Ovary (tissue), 9 donors: ENCODE results near the gene WFDC5. TPM values are rescaled to one million over a fixed set of nuclear protein-coding genes. Genes with fewer than 3 reads are reported as not detected.
"Not testable (repeated sequence)": the region's sequence is repeated elsewhere in the genome, so short reads cannot be mapped to it uniquely, and the experiment has no call there.

Experiments used
- DNase-seq, 5 donors: peaks; one replicate each; pipeline ENCODE4 v3.0.0-alpha.2; 2019 to 2020
- H3K27ac ChIP-seq, 2 donors: fragments of 200-600 bp; one replicate each; pipeline versions ENCODE4 v1.5.1 to v1.8.0; 2019 to 2022
- H3K27me3 ChIP-seq: fragments of 200-600 bp; one replicate; pipeline ENCODE4 v1.8.0; 2022
- H3K36me3 ChIP-seq: fragments of 200-600 bp; sonication (generic); one replicate; pipeline ENCODE4 v1.5.1; 2019
- H3K4me1 ChIP-seq: one replicate; pipeline ENCODE4 v1.8.1; 2013; ENCODE audit warnings: mild to moderate bottlenecking, moderate library complexity; ENCODE audit not compliant: insufficient read depth
- H3K4me3 ChIP-seq: fragments of 200-600 bp; sonication (generic); one replicate; pipeline ENCODE4 v1.5.1; 2017
- H3K9me3 ChIP-seq, 2 donors: fragments of 200-600 bp in 1 of 2; sonication (generic) in 1 of 2; one replicate each; pipeline versions ENCODE4 v1.5.1 to v1.8.1; 2013 to 2019; ENCODE audit warnings: mild to moderate bottlenecking in 1 of 2, moderate library complexity in 1 of 2
- EP300 ChIP-seq: sonication (generic); formaldehyde crosslinking; IDR thresholded peaks from one replicate; pipeline ENCODE4 v1.6.1; 2017; ENCODE audit warnings: antibody characterized with exemption
- POLR2A ChIP-seq: fragments of 450-650 bp; IDR thresholded peaks from one replicate; pipeline ENCODE4 v1.6.1; 2017; ENCODE audit warnings: antibody characterized with exemption, mild to moderate bottlenecking, moderate library complexity
- WGBS, 3 donors: extraction: QIAGEN DNeasy Blood & Tissue Kit in 1 of 3; methylation state at CpG; one replicate each; pipeline versions ENCODE4 v1.1.5 to v1.1.7; 2013 to 2017; 5-methylcytosine and 5-hydroxymethylcytosine counted together
- intact Hi-C, 4 donors: fragments of 100-400 bp; cut with DNase I; formaldehyde crosslinking; loops; one replicate each; pipeline versions ENCODE4 v1.11.0 to v1.15.1; 2022 to 2023
- polyA plus RNA-seq, 2 donors: library from polyadenylated mRNA; stranded (reverse); fragments of 200-250 nt in 1 of 2; fragments of 350-450 nt in 1 of 2; fragmentation: Illumina TruSeq in 1 of 2; extraction: RNeasy Lipid Tissue Mini Kit (QIAGEN cat#74804) in 1 of 2; gene quantifications; one replicate each; pipeline ENCODE4 v1.2.3, GENCODE V29; 2013 to 2014
- total RNA-seq, 7 donors: library from RNA; depleted of rRNA in 2 of 7; stranded (reverse); fragments of >200 nt in 2 of 7; fragmentation: NEBNext Ultra II Directional in 3 of 7; extraction: Animal tissue kit (Norgen Biotek cat#: 25700) in 3 of 7; gene quantifications; one replicate each; pipeline versions ENCODE4 v1.1.0 to v1.2.4, GENCODE V29; 2016 to 2023
- TF ChIP-seq, protein P1 (sequence below), 3 donors: fragments of 450-650 bp in 2 of 3; fragments of 200-600 bp in 1 of 3; IDR thresholded peaks; one replicate each; pipeline versions ENCODE4 v1.5.1 to v1.8.0; 2016 to 2022; ENCODE audit warnings: antibody characterized with exemption in 3 of 3, mild to moderate bottlenecking in 1 of 3
- donor health status: DM: no; HTN: no; CAD: no; lungs with moderate emphysema.
- donor health status: DM: no; HTN: no; CAD: no.
- donor health status: Bipolar disorder and iron deficiency.
- donor health status: DM: yes; HTN: yes; CAD: no.
- donor health status: DM: no; HTN: no; CAD: no.
- donor health status: DM: yes; HTN: yes; CAD: no.

WFDC5 gene
- total and polyA plus RNA-seq, 9 donors: not detected

DNA sequence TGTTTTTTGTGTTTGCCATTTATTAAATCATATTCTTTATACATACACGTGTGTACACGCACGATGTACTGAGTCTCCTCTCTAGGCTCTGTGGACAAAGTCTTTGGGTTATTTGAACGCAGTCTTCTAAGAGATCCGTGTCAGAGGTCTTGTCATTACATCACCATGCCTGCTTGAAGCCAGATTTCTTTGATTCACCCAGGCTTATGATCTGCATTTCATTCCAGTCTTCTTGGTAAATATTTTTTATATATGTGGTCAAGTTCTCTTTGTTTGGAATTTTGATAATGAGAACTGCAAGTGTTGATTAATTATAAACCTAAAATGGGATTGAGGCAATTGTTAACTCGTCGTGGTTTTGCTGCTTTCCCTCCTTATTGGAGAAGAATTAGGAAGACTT, 48.6 kb downstream of the WFDC5 start:
- DNase-seq: no peak
- Histone ChIP-seq H3K36me3 (no peaks in the 10 kb centered on the region), H3K27me3 (no peaks in the 10 kb centered on the region), H3K4me3 (no peak overlapping the region), H3K9me3 (no peaks in the 10 kb centered on the region), H3K4me1 (no peaks in the 10 kb centered on the region), H3K27ac (no peak overlapping the region)
- WGBS, 3 donors: 88 to 91% (median 91%) methylated on average over 7 of the region's 7 CpGs
- intact Hi-C loops: no loop called here
- TF ChIP-seq POLR2A (no peak), EP300 (no peak)
- TF ChIP-seq, protein P1, sequence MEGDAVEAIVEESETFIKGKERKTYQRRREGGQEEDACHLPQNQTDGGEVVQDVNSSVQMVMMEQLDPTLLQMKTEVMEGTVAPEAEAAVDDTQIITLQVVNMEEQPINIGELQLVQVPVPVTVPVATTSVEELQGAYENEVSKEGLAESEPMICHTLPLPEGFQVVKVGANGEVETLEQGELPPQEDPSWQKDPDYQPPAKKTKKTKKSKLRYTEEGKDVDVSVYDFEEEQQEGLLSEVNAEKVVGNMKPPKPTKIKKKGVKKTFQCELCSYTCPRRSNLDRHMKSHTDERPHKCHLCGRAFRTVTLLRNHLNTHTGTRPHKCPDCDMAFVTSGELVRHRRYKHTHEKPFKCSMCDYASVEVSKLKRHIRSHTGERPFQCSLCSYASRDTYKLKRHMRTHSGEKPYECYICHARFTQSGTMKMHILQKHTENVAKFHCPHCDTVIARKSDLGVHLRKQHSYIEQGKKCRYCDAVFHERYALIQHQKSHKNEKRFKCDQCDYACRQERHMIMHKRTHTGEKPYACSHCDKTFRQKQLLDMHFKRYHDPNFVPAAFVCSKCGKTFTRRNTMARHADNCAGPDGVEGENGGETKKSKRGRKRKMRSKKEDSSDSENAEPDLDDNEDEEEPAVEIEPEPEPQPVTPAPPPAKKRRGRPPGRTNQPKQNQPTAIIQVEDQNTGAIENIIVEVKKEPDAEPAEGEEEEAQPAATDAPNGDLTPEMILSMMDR (IDR thresholded peaks at IDR 0.05): no peak

DNA sequence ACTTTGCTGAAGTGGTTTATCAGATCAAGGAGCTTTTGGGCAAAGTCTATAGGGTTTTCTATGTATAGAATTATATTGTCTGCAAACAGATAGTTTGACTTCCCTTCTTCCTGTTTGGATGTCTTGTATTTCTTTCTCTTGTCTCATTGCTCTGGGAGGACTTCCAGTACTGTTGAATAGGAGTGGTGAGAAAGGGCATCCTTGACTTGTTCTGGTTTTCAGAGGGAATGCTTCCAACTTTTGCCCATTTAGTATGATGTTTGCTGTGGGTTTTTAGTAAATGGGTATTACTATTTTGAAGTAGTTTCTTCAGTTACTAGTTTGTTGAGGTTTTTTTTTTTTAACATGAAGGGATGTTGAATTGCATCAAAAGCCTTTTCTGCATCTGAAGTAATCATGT, 50.2 kb downstream of the WFDC5 start:
- no peaks in the 10 kb centered on the region for H3K9me3 ChIP-seq
- H3K4me1 ChIP-seq: no peaks in the 10 kb centered on the region
- no peak for DNase-seq
- no peak overlapping the region for H3K4me3 ChIP-seq
- intact Hi-C loops: no loop called here
- H3K36me3 ChIP-seq: no peaks in the 10 kb centered on the region
- no peak overlapping the region for H3K27ac ChIP-seq
- no peaks in the 10 kb centered on the region for H3K27me3 ChIP-seq
- TF ChIP-seq, protein P1 (IDR thresholded peaks at IDR 0.05): no peak
- TF ChIP-seq EP300 (no peak), POLR2A (no peak)

DNA sequence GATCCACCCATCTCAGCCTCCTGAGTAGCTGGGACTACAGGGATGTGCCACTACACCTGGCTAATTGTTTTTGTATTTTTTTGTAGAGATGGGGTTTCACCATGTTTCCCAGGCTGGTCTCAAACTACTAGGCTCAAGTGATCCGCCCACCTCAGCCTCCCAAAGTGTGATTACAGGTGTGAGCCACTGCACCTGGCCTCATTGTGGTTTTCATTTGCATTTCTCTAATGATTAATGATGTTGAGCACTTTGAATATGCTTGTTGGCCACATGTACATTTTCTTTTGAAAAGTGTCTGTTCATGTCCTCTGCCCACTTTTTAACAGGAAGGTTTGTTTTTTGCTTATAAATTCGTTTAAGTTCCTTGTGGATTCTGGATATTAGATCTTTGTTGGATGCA, 51.9 kb downstream of the WFDC5 start:
- H3K4me1 ChIP-seq, H3K9me3 ChIP-seq, DNase-seq, intact Hi-C loops, H3K27ac ChIP-seq, H3K4me3 ChIP-seq, H3K36me3 ChIP-seq, H3K27me3 ChIP-seq: not testable (repeated sequence)
- 92 to 97% (median 92%) methylated on average over 2 of the region's 2 CpGs for WGBS, 3 donors

DNA sequence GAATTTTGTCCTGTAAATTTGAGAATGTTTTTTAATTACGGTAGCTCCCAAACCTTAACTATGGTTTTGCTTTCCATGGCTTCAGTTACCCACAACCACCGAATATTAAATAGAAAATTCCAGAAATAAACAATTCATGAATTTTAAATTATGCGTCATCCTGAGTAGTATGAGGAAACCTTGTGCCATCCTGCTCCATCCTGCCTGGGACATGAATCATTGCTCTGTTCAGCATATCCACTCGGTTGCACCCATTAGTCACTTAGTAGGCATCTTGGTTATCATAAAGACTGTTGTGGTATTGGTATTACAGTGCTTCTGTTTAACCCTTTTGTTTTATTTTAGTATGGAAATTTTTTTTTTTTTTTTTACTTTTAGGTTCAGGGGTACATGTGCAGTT, 53.7 kb downstream of the WFDC5 start:
- Histone ChIP-seq H3K4me3 (no peak overlapping the region), H3K9me3 (no peaks in the 10 kb centered on the region), H3K27me3 (no peaks in the 10 kb centered on the region), H3K36me3 (no peaks in the 10 kb centered on the region), H3K4me1 (peaks cover 1% of the 10 kb centered on the region), H3K27ac (no peak overlapping the region)
- intact Hi-C loops: no loop called here
- 72 to 82% (median 76%) methylated on average over 4 of the region's 4 CpGs for WGBS, 3 donors
- TF ChIP-seq POLR2A: no peak
- DNase-seq: no peak

DNA sequence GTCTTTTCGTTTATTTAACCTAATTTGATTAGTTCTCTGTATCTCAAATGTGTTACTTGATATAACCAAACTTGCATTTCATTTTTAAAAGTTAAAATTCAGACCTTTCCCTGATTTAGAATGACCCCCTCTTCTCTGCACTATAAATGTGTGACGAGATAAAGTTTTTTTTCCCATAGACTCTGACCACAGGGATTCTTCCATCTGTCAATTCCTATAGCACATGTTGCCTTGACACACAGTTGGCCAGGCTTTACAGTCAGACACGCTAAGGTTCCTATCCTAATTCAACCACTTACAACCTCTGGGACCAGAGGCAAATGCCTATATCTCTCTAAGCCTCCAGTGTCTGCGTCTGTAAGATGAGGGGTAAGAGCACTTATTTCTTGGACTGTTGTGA, 54.7 kb downstream of the WFDC5 start:
- Histone ChIP-seq H3K27me3 (no peaks in the 10 kb centered on the region), H3K4me1 (peaks cover 1% of the 10 kb centered on the region), H3K4me3 (no peak overlapping the region), H3K9me3 (no peaks in the 10 kb centered on the region), H3K36me3 (no peaks in the 10 kb centered on the region), H3K27ac (no peak overlapping the region)
- 87 to 89% (median 88%) methylated on average over 4 of the region's 4 CpGs for WGBS, 3 donors
- no peak for DNase-seq
- TF ChIP-seq POLR2A (no peak), EP300 (no peak)
- TF ChIP-seq, protein P1 (IDR thresholded peaks at IDR 0.05): no peak
- intact Hi-C loops: no loop called here

Other genes starting within 250 kb of the WFDC5 start
- gene YWHAB, start 229.5 kb downstream of the WFDC5 start, total RNA-seq: 100 to 1,000 TPM in 5 of 7 donors, 10 to 100 TPM in 2; 55.1 to 153 (median 117) TPM
- gene YWHAB, start 229.5 kb downstream of the WFDC5 start, polyA plus RNA-seq: 100 to 1,000 TPM in 1 of 2 donors, 10 to 100 TPM in 1; 70.1 to 252 TPM
- 10 to 100 TPM; 17.9 to 34.9 (median 22.9) TPM for gene PABPC1L, start 205.1 kb downstream of the WFDC5 start, total RNA-seq
- gene PABPC1L, start 205.1 kb downstream of the WFDC5 start, polyA plus RNA-seq: 10 to 100 TPM; 13.3 to 19.0 TPM
- gene TOMM34, start 154.8 kb downstream of the WFDC5 start, total RNA-seq: 10 to 100 TPM; 12.3 to 39.8 (median 26.2) TPM
- 10 to 100 TPM; 20.1 to 60.7 TPM for gene TOMM34, start 154.8 kb downstream of the WFDC5 start, polyA plus RNA-seq
- 10 to 100 TPM; 17.3 to 27.5 (median 19.6) TPM for gene STK4, start 148.7 kb downstream of the WFDC5 start, total RNA-seq
- 10 to 100 TPM in 1 of 2 donors, 1 to 10 TPM in 1; 8.3 to 25.9 TPM for gene STK4, start 148.7 kb downstream of the WFDC5 start, polyA plus RNA-seq
- not detected for gene KCNS1, start 14.0 kb downstream of the WFDC5 start, total RNA-seq
- under 1 TPM; 0.02 to 0.80 TPM for gene KCNS1, start 14.0 kb downstream of the WFDC5 start, polyA plus RNA-seq
- gene WFDC12, start 9.3 kb upstream of the WFDC5 start, total RNA-seq: not detected
- gene WFDC12, start 9.3 kb upstream of the WFDC5 start, polyA plus RNA-seq: not detected
- under 1 TPM in 1 of 7 donors, not detected in 6; 0.92 TPM for gene PI3, start 59.7 kb upstream of the WFDC5 start, total RNA-seq
- under 1 TPM in 1 of 2 donors, not detected in 1; 0.30 TPM for gene PI3, start 59.7 kb upstream of the WFDC5 start, polyA plus RNA-seq
- gene SEMG1, start 91.9 kb upstream of the WFDC5 start, total RNA-seq: not detected
- gene SEMG1, start 91.9 kb upstream of the WFDC5 start, polyA plus RNA-seq: not detected
- gene SEMG2, start 106.2 kb upstream of the WFDC5 start, total RNA-seq: not detected
- gene SEMG2, start 106.2 kb upstream of the WFDC5 start, polyA plus RNA-seq: not detected
- gene SLPI, start 139.4 kb upstream of the WFDC5 start, total RNA-seq: 100 to 1,000 TPM in 2 of 7 donors, 10 to 100 TPM in 3, 1 to 10 TPM in 1, not detected in 1; 4.0 to 622 (median 33.3) TPM
- 10 to 100 TPM; 16.6 to 45.5 TPM for gene SLPI, start 139.4 kb upstream of the WFDC5 start, polyA plus RNA-seq
- under 1 TPM in 2 of 7 donors, not detected in 5; 0.36 to 0.38 TPM for gene RBPJL, start 191.7 kb upstream of the WFDC5 start, total RNA-seq
- gene RBPJL, start 191.7 kb upstream of the WFDC5 start, polyA plus RNA-seq: not detected
- under 1 TPM in 1 of 7 donors, not detected in 6; 0.10 TPM for gene MATN4, start 193.1 kb upstream of the WFDC5 start, total RNA-seq
- not detected for gene MATN4, start 193.1 kb upstream of the WFDC5 start, polyA plus RNA-seq
- 100 to 1,000 TPM in 1 of 7 donors, 10 to 100 TPM in 6; 12.9 to 269 (median 45.9) TPM for gene SDC4, start 233.2 kb upstream of the WFDC5 start, total RNA-seq
- 10 to 100 TPM; 17.3 to 49.0 TPM for gene SDC4, start 233.2 kb upstream of the WFDC5 start, polyA plus RNA-seq
- gene SYS1, start 248.0 kb upstream of the WFDC5 start, total RNA-seq: 10 to 100 TPM; 29.2 to 69.7 (median 32.8) TPM
- 10 to 100 TPM; 33.0 to 47.0 TPM for gene SYS1, start 248.0 kb upstream of the WFDC5 start, polyA plus RNA-seq